Progenitor cell of endocrine pancreas (in vitro differentiated cells): ENCODE data around the gene TMED9. TPM values are rescaled to one million over a fixed set of nuclear protein-coding genes. Genes with fewer than 3 reads are reported as not detected.

ENCODE experiments used
- DNase-seq: peaks from one replicate; pipeline ENCODE4 v3.0.0; 2021; ENCODE audit warnings: low spot score; ENCODE audit not compliant: unreplicated experiment
- H3K27ac Mint-ChIP-seq: 2 replicates; pipeline ENCODE4 v1.8.0; 2021; ENCODE audit warnings: mild to moderate bottlenecking, moderate library complexity, mixed read lengths
- H3K27me3 Mint-ChIP-seq: 2 replicates; pipeline ENCODE4 v1.8.0; 2021; ENCODE audit warnings: mixed read lengths
- H3K36me3 Mint-ChIP-seq: 2 replicates; pipeline ENCODE4 v1.8.0; 2022; ENCODE audit warnings: mixed read lengths; ENCODE audit not compliant: insufficient read depth
- H3K4me1 Mint-ChIP-seq: 2 replicates; pipeline ENCODE4 v1.8.0; 2021; ENCODE audit warnings: low read depth, mixed read lengths
- H3K4me3 Mint-ChIP-seq: 2 replicates; pipeline ENCODE4 v1.8.0; 2021; ENCODE audit warnings: low read depth, mild to moderate bottlenecking, moderate library complexity, mixed read lengths
- H3K9me3 Mint-ChIP-seq: 2 replicates; pipeline ENCODE4 v1.8.0; 2021; ENCODE audit warnings: low read depth, mixed read lengths
- CTCF ChIP-seq: fragments of 200-600 bp; sonication (generic); IDR thresholded peaks from one replicate; pipeline ENCODE4 v1.5.0; 2021; ENCODE audit warnings: antibody characterized with exemption, mild to moderate bottlenecking; ENCODE audit not compliant: unreplicated experiment
- total RNA-seq: library from RNA; stranded (reverse); gene quantifications from 2 replicates; pipeline ENCODE4 v1.2.1, GENCODE V29; 2021

Gene TMED9
- total RNA-seq, 1 donor from 2014 or later: 170 TPM

DNA sequence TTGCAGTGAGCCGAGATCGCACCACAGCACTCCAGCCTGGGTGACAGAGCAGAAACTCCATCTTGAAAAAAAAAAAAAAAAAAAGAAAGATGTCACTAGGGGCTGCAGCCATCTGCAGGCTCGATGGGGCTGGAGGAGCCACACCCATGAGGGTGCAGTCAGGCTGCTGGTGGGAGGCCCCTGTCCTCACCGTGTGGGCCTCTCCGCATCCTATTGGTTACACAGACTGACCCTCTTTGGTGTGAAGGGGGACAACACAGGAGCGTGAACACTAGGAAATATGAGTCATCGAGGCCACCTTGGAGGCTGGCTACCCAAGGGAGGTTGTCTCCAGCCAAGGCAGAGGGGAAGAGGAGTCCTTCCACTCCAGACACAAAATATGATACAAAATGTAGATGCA is 23.7 kb upstream of the TMED9 start:
- H3K4me3 Mint-ChIP-seq: no peak overlapping the region
- H3K4me1 Mint-ChIP-seq: peaks cover 7% of the 10 kb centered on the region
- no peaks in the 10 kb centered on the region for H3K36me3 Mint-ChIP-seq
- peaks cover 3% of the 10 kb centered on the region for H3K27me3 Mint-ChIP-seq
- H3K27ac Mint-ChIP-seq: no peak overlapping the region
- TF ChIP-seq CTCF: no peak
- DNase-seq: no peak
- no peaks in the 10 kb centered on the region for H3K9me3 Mint-ChIP-seq

GRCh38 chr5:177569894-177570293 is 22.1 kb upstream of the TMED9 start:
- H3K36me3 Mint-ChIP-seq: no peaks in the 10 kb centered on the region
- H3K4me1 Mint-ChIP-seq: peaks cover 7% of the 10 kb centered on the region
- H3K4me3 Mint-ChIP-seq: no peak overlapping the region

GRCh38 chr5:177575488-177575887 is 16.5 kb upstream of the TMED9 start:
- DNase-seq: no peak
- H3K4me1 Mint-ChIP-seq: peaks cover 4% of the 10 kb centered on the region
- H3K27me3 Mint-ChIP-seq: peaks cover 21% of the 10 kb centered on the region
- no peak overlapping the region for H3K27ac Mint-ChIP-seq
- H3K9me3 Mint-ChIP-seq: no peaks in the 10 kb centered on the region
- no peak for TF ChIP-seq CTCF
- no peak overlapping the region for H3K4me3 Mint-ChIP-seq
- H3K36me3 Mint-ChIP-seq: no peaks in the 10 kb centered on the region

More at GRCh38 chr5:177569894-177570293, 22.1 kb upstream of the TMED9 start:
- no peak for DNase-seq
- no peak for TF ChIP-seq CTCF
- Mint-ChIP-seq H3K27me3 (peaks cover 10% of the 10 kb centered on the region), H3K27ac (no peak overlapping the region), H3K9me3 (no peaks in the 10 kb centered on the region)

GRCh38 chr5:177576169-177576568 is 15.8 kb upstream of the TMED9 start:
- no peaks in the 10 kb centered on the region for H3K36me3 Mint-ChIP-seq
- peak; percentile 6 for TF ChIP-seq CTCF
- no peak overlapping the region for H3K27ac Mint-ChIP-seq
- no peak for DNase-seq
- H3K27me3 Mint-ChIP-seq: peaks cover 21% of the 10 kb centered on the region
- H3K4me1 Mint-ChIP-seq: peaks cover 4% of the 10 kb centered on the region
- no peak overlapping the region for H3K4me3 Mint-ChIP-seq
- no peaks in the 10 kb centered on the region for H3K9me3 Mint-ChIP-seq

- Mint-ChIP-seq H3K4me3 (no peak overlapping the region), H3K4me1 (peaks cover 4% of the 10 kb centered on the region), H3K9me3 (no peaks in the 10 kb centered on the region), H3K36me3 (no peaks in the 10 kb centered on the region), H3K27ac (no peak overlapping the region), H3K27me3 (peaks cover 22% of the 10 kb centered on the region)
- no peak for TF ChIP-seq CTCF
- DNase-seq: no peak
Observed at GRCh38 chr5:177578316-177578715, 13.7 kb upstream of the TMED9 start.
